Measurements from ENCODE around the gene DCST1.
A peak's percentile ranks its signal among the peaks of the same experiment; 100 is the strongest.
"Not testable (repeated sequence)": the region's sequence is repeated elsewhere in the genome, so short reads cannot be mapped to it uniquely, and the experiment has no call there.

Gene DCST1

GRCh38 chr1:155033524-155033923 lies at the start of gene DCST1, which contains the start of gene DCST2:
TSS of gene DCST1 (plus strand) at chr1:155033824. CDS start at chr1:155034037, 213 bp downstream.
TSS of gene DCST2 (minus strand) at chr1:155033781. CDS start at chr1:155033701, 80 bp downstream.
- DNase-seq (ENCODE audit: low read depth): no peak

- not testable (repeated sequence) for DNase-seq (ENCODE audit: low read depth)
These were observed 46.9 kb upstream of the DCST1 start for GRCh38 chr1:154986736-154987135.

DNA sequence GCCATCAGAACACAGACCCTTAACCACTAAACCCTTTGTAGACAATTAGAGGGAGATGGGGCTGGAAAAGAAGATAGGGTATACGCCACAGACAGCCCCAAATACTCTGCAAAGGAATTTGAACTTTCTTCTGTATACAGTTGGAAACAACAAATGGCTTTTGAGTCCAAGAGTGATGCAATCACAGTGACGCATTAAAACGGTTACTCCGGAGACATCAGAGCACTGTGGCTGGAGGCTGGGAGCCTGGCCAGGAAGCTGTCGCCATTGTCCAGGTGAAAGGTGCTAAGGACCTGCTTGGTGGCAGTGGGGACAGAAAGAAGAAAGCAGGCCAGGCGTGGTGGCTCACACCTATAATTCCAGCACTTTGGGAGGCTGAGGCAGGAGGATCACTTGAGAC lies 46.3 kb upstream of the DCST1 start:
- no peak for DNase-seq (ENCODE audit: low read depth)

DNA sequence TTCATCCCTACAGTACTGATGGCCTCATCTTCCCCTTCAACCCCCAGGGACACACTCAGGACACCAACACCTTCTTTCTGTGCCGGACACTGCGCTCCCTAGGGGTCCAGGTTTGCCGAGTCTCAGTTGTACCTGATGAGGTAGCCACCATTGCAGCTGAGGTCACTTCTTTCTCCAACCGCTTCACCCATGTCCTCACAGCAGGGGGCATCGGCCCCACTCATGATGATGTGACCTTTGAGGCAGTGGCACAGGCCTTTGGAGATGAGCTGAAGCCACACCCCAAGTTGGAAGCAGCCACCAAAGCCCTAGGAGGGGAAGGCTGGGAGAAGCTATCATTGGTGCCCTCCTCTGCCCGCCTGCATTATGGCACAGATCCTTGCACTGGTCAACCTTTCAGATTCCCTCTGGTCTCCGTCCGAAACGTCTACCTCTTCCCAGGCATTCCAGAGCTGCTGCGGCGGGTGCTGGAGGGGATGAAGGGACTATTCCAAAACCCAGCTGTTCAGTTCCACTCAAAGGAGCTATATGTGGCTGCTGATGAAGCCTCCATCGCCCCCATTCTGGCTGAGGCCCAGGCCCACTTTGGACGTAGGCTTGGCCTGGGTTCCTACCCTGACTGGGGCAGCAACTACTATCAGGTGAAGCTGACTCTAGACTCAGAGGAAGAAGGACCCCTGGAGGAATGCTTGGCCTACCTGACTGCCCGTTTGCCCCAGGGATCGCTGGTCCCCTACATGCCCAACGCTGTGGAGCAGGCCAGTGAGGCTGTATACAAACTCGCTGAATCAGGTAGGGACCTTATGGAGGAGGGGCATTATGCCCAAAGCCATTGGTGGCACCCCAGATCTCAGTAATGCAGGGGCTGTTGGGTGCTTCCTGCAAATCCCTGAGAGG lies 45.3 kb upstream of the DCST1 start:
- DNase-seq (ENCODE audit: low read depth): no peak

GRCh38 chr1:154989195-154989860 lies 44.3 kb upstream of the DCST1 start:
- DNase-seq (ENCODE audit: low read depth): no peak

DNA sequence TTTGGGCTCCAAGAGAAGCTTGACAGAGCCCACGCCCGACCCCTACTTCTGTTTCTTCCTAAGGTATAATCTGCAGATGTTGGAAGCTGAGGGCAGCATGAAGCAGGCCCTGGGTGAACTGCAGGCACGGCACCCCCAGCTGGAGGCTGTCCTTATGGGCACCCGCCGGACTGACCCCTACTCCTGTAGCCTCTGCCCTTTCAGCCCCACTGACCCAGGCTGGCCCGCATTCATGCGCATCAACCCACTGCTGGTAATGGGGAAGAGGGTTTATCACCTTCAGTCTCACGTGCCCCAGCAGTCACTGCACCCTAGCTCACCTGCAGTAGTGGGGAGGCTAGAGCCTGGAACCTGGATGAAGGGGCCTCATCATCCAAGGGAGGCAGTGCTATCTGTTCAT lies 43.3 kb upstream of the DCST1 start:
- DNase-seq (ENCODE audit: low read depth): no peak

DNA sequence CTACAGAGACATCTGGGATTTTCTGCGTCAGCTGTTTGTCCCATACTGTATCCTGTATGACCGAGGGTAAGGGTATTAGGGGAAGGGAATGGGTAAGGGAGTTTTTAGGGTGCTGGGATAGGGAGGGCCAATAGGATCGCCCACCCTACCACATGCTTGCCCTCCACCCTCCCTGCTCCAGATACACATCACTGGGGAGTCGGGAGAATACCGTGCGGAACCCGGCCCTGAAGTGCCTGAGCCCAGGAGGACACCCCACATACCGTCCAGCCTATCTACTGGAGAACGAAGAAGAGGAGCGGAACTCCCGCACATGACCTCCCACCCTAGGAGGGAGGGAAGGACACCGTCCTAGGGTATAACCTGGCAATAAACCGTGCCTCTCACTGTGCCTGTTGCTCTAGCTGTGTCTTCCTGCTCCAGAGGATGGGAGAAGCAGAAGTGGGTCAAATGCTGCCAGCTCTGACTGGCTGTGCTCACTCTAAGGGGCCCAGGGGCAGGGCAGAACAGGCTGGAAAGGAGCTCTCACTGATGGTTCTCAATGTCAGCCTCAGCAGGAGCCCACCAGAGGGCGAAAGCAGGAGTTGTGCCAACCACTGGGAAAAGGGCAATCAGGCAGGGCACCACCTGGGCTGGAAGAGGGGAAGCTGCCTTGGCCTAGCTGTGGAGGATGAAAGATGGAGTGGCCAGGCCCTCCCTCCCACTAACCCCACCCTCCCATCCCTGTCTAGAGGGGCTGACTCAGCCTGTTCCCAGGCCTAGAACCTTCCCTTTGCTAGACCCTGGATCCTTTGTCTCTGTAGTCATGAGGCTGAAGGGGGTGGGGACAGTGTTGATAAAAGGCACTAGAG lies 40.7 kb upstream of the DCST1 start:
- DNase-seq (ENCODE audit: low read depth): no peak

GRCh38 chr1:154993572-154994268 lies 39.9 kb upstream of the DCST1 start, which contains the start of gene LENEP:
TSS of gene LENEP (plus strand) at chr1:154993586. CDS start at chr1:154993608, 22 bp downstream.
- no peak for DNase-seq (ENCODE audit: low read depth)

DNA sequence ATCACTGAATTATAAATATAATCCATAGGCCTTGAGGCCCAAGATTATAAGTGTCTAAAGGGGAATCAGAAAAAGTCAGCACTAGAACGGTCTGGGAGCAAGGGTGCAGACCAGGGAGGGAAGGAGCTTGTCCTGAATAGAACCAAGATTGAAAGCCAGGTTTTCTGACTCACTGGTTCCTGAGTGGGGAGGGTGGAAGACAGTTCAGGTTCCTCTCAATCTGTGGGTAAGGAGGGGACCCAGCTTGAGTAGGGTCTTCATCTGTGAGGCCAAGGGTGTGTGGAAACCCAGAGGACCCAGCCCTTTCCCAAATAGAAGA lies 39.4 kb upstream of the DCST1 start:
- no peak for DNase-seq (ENCODE audit: low read depth)

- DNase-seq (ENCODE audit: low read depth): no peak
These were observed 39.0 kb upstream of the DCST1 start for GRCh38 chr1:154994591-154994990.

DNA sequence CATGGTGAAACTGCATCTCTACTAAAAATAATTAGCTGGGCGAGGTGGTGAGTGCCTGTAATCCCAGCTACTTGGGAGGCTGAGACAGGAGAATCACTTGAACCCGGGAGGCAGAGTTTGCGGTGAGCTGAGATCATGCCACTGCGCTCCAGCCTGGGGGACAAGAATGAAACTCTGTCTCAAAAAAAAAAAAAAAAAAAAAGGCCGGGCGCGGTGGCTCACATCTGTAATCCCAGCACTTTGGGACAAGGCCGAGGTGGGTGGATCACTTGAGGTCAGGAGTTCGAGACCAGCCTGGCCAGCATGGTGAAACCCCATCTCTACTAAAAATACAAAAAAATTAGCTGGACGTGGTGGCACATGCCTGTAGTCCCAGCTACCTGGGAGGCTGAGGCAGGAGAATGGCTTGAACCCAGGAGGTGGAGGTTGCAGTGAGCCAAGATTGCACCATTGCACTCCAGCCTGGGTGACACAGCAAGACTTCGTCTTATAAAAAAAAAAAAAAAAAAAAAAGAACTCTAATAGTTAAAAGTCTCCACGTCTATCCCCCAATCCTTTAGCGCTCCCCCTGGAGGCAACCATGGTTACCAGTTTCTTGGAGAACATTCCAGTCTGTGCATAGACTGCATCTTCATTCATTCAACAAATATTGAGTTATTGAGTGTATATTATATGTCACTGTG lies 38.2 kb upstream of the DCST1 start:
- DNase-seq (ENCODE audit: low read depth): not testable (repeated sequence)

- no peak for DNase-seq (ENCODE audit: low read depth)
These were observed 36.5 kb upstream of the DCST1 start for GRCh38 chr1:154996966-154997701.

DNA sequence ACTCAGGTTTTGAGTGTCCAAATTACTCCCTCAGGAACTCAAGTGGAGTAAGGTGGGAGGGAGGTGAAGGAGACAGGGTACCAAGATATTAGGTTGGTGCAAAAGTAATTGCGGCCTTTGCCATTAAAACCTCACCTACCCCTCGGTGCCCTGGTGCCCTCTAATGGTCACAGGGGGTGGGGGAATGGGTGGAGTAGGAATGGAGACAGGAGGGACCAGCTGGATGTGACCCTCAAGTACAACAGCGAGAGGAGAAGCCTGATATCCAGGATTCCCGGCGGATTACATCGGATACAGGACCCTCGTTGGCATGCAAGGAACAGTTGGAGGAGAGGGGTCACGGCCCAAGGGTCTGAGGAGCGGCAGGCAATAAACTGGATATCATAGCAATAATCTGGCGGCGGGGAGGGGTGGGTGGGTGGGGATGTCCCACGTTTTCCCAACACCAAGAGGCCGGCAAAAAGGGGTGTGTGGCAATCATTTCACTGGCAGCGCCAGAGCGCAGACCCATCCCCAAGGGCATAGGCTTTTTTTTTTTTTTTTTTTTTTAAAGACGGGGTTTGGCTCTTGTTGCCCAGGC lies 35.3 kb upstream of the DCST1 start:
- no peak for DNase-seq (ENCODE audit: low read depth)

GRCh38 chr1:154998818-154999570 lies 34.6 kb upstream of the DCST1 start:
- DNase-seq (ENCODE audit: low read depth): peak; percentile 55

- peak; percentile 51 for DNase-seq (ENCODE audit: low read depth)
These were observed 33.8 kb upstream of the DCST1 start for GRCh38 chr1:154999571-155000410.

GRCh38 chr1:155000411-155000725 lies 33.3 kb upstream of the DCST1 start:
- DNase-seq (ENCODE audit: low read depth): no peak

DNA sequence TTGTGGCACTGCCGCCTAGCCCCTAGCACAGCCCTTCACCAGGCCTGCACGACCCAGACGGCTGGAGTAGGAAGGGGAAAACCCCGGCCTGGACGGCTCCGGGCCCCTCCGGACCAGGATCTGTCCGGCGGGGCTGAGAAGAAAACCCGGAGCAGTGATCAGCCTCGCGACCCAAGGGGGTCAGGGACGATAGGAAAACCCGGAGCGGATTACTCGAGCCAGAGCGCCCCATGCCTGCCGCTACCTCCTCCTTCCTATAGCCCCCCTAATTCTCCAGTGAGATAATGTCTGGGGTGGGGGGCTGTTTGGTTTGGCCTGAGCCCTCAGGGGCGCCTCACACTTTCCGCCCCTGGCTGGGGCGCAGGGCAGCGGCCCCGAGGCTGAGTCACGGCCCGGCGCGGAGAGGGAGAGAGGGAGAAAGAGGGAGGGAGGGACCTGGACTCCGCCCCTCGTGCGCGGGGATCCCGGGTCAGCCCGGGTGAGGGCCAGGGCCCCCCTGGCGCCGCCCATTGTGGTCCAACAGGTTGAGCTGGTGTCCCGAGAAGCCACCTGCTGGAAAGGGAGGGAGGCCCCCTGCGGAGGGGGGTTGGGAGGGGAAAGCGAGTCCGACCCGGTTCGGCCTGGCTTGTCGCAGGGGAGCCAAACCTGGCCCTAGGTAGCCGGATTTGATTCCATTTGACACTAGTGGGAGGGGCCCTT lies 32.7 kb upstream of the DCST1 start:
- DNase-seq (ENCODE audit: low read depth): peak; percentile 81

DNA sequence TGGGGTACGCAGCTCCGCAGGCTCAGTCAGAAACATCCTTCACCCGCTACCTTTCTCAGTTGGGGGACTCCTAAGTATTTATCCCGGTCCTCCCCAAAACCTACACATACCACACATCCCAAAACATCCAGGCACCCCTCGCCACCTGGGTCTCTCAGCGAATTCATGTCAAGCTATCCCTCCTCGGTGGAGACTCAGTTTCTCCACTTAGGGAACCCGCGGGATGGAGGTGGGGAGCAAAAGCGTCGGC lies 32.3 kb upstream of the DCST1 start:
- no peak for DNase-seq (ENCODE audit: low read depth)

All from T-helper 22 cell (primary cell).